Measurements from ENCODE around the gene TIMM13.

TIMM13 gene

GRCh38 chr19:2387367-2388288, 39.8 kb downstream of the TIMM13 start:
- no peak overlapping the region for H3K27ac ChIP-seq
- DNase-seq (ENCODE audit: low read depth, low spot score): no peak

- peak overlapping the region; percentile 34 for H3K27ac ChIP-seq
- peak; percentile 80 for DNase-seq (ENCODE audit: low read depth, low spot score)
Measured at GRCh38 chr19:2385053-2385721, 42.2 kb downstream of the TIMM13 start.

- H3K27ac ChIP-seq: no peak overlapping the region
- DNase-seq (ENCODE audit: low read depth, low spot score): no peak
Measured at GRCh38 chr19:2382530-2383222, 44.7 kb downstream of the TIMM13 start.

GRCh38 chr19:2381148-2381820, 46.1 kb downstream of the TIMM13 start:
- no peak overlapping the region for H3K27ac ChIP-seq
- no peak for DNase-seq (ENCODE audit: low read depth, low spot score)

- no peak for DNase-seq (ENCODE audit: low read depth, low spot score)
- H3K27ac ChIP-seq: no peak overlapping the region
Measured at GRCh38 chr19:2380567-2380966, 46.8 kb downstream of the TIMM13 start.

GRCh38 chr19:2376784-2377519, 50.4 kb downstream of the TIMM13 start:
- no peak overlapping the region for H3K27ac ChIP-seq
- no peak for DNase-seq (ENCODE audit: low read depth, low spot score)

All from epithelial cell of prostate (primary cell).